ENCODE results near the gene SFT2D1.

Gene SFT2D1

DNA sequence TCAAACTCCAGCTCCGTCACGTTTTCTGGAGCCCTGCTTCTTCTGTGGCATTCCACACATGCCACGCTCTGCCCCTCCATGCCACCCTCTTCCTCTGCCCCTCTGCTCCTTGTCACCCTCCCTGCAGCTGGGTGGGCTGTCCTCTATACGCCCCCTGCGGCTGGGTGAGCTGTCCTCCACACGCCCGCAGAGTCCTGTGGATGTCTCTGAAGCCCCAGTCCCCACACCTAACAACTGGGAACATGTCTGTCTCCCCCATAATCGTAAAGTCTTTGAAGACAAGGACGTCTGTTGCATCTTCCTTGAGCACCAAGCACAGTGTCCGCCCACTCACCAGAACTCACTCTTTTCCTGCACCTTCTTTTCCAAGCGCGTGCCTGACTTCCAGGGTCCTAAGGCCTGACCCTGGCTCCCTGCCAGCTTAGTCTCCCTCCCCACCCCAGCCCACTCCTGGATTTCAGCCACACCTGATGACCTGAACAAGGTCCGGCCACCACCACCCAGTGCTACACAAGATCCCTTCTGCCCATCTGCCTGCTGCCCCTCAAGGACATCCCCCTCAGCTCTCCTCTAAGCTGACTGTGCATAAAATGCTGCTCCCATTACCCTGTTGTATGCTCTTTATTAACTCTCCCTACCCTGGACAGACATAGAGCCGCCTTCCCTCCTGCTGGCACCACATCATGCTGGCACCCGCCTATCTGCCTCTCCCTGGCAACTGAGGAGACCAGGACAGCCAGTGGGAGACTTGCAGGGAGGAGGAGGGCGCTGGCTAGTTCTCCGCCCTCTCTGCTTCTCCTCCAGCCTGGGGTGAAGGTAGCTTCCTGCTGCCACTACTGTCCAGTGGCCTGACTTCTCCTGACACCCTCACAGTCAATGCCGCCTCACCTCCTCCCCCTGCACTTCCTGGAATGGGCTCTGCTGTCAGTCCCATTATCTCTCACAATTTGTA, 23.4 kb downstream of the SFT2D1 start:
- Histone ChIP-seq H3K36me3 (ENCODE audit: control insufficient read depth in 5 of 5, insufficient read depth in 5 of 5, low read length in 5 of 5) (peaks cover 20 to 43% (median 30%) of the 10 kb centered on the region in 5 donors), H3K27ac (ENCODE audit: low read depth, low read length) (no peak overlapping the region), H3K27me3 (ENCODE audit: control insufficient read depth in 5 of 5, insufficient read depth in 4 of 5, low read length in 5 of 5) (no peaks in the 10 kb centered on the region), H3K4me1 (ENCODE audit: control insufficient read depth in 5 of 5, insufficient read depth in 5 of 5, low read length in 5 of 5) (no peaks in the 10 kb centered on the region), H3K4me3 (ENCODE audit: low read depth in 1 of 5, low read length in 5 of 5) (no peak overlapping the region), H3K9me3 (ENCODE audit: control insufficient read depth in 5 of 5, low read length in 5 of 5) (no peaks in the 10 kb centered on the region), H3K9ac (ENCODE audit: low read length in 5 of 5) (no peak overlapping the region)

DNA sequence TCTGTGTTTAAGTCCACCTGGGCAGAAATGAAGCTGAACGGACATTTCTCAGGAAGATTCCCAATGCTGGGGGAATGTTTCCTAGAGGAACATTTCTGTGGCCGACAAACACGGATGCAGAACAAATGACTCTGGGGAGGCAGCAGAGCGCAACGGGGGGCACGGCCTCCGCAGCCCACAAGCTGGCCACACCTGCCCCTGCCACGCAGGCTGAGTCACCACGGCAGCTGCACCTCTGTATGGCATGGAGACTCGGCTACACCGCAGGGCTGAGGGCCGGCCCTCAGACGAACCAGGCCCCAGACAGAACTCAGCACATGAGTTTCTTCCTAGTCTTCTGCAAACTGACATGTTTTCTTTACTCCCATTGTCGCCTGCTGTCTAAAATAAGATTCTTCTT, 24.1 kb downstream of the SFT2D1 start:
- H3K9ac ChIP-seq (ENCODE audit: low read length in 5 of 5) = no peak overlapping the region
- no peak overlapping the region for H3K27ac ChIP-seq (ENCODE audit: low read depth, low read length)
- H3K27me3 ChIP-seq (ENCODE audit: control insufficient read depth in 5 of 5, insufficient read depth in 4 of 5, low read length in 5 of 5) = no peaks in the 10 kb centered on the region
- H3K4me3 ChIP-seq (ENCODE audit: low read depth in 1 of 5, low read length in 5 of 5) = no peak overlapping the region
- H3K4me1 ChIP-seq (ENCODE audit: control insufficient read depth in 5 of 5, insufficient read depth in 5 of 5, low read length in 5 of 5) = no peaks in the 10 kb centered on the region
- no peaks in the 10 kb centered on the region for H3K9me3 ChIP-seq (ENCODE audit: control insufficient read depth in 5 of 5, low read length in 5 of 5)
- peaks cover 16 to 36% (median 26%) of the 10 kb centered on the region in 5 donors for H3K36me3 ChIP-seq (ENCODE audit: control insufficient read depth in 5 of 5, insufficient read depth in 5 of 5, low read length in 5 of 5)

DNA sequence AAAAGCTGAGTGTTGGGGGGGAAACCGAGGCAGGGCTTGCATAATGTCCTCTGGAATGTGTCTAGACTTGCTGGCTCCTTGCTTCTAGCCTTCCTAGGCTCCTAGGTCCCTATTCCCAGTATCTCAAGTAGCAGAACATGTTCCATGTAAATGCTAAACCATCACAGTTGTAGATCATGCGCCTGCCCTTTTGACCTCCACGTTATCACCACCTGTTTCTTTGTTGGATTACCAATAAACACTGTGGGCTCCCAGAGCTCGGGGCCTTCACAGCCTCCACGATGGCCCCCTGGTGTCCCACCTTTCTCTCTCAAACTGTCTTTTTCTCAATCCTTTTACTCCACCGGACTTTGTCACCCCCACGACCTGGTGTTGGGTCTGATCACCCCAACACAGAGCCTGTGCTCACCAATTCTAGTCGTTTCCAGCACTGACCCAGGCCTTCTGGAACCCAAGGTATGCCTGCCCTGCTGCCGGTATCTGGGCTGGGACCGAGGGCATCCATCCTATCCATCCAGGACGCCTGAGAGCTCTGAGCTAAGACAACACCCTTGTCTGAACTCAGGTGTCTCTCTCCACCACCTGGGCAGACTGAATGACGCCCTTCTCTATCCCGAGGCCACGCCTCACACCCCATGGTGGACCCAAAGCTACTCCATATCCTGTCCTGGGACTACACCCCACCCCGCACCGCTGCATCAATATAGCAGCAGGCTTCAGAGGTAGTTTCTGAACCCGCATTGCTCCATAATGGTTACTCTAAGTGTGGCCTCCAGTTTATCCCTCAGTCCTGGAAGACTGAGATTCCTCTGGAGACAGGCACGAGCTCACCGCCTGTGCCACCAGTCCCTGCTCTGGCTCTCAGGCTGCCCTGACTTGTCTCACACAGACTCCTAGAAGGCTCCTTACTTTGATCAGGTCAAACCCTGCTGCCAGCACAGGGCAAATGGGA, 24.8 kb downstream of the SFT2D1 start:
- no peaks in the 10 kb centered on the region for H3K4me1 ChIP-seq (ENCODE audit: control insufficient read depth in 5 of 5, insufficient read depth in 5 of 5, low read length in 5 of 5)
- no peaks in the 10 kb centered on the region for H3K9me3 ChIP-seq (ENCODE audit: control insufficient read depth in 5 of 5, low read length in 5 of 5)
- no peaks in the 10 kb centered on the region for H3K27me3 ChIP-seq (ENCODE audit: control insufficient read depth in 5 of 5, insufficient read depth in 4 of 5, low read length in 5 of 5)
- no peak overlapping the region for H3K27ac ChIP-seq (ENCODE audit: low read depth, low read length)
- H3K9ac ChIP-seq (ENCODE audit: low read length in 5 of 5) = no peak overlapping the region
- H3K4me3 ChIP-seq (ENCODE audit: low read depth in 1 of 5, low read length in 5 of 5) = no peak overlapping the region
- H3K36me3 ChIP-seq (ENCODE audit: control insufficient read depth in 5 of 5, insufficient read depth in 5 of 5, low read length in 5 of 5) = peaks cover 10 to 29% (median 20%) of the 10 kb centered on the region in 5 donors

DNA sequence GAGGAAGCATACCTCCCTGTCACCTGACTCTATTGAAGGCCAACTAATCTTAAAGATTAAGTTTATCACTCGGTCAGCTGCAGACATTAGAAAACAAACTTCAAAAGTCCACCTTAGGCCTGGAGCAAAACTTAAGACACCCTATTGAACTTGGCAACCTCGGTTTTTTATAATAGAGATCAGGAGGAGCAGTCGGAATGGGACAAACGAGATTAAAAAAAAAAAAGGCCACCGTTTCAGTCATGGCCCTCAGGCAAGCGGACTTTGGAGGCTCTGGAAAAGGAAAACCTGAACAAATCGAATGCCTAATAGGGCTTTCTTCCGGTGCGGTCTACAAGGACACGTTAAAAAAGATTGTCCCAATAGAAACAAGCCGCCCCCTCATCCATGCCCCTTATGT, 26.9 kb downstream of the SFT2D1 start:
- H3K27ac ChIP-seq (ENCODE audit: low read depth, low read length) = no peak overlapping the region
- H3K9me3 ChIP-seq (ENCODE audit: control insufficient read depth in 5 of 5, low read length in 5 of 5) = no peaks in the 10 kb centered on the region
- no peak overlapping the region for H3K4me3 ChIP-seq (ENCODE audit: low read depth in 1 of 5, low read length in 5 of 5)
- H3K9ac ChIP-seq (ENCODE audit: low read length in 5 of 5) = no peak overlapping the region
- no peaks in the 10 kb centered on the region for H3K27me3 ChIP-seq (ENCODE audit: control insufficient read depth in 5 of 5, insufficient read depth in 4 of 5, low read length in 5 of 5)
- H3K36me3 ChIP-seq (ENCODE audit: control insufficient read depth in 5 of 5, insufficient read depth in 5 of 5, low read length in 5 of 5) = peaks cover 6 to 14% (median 13%) of the 10 kb centered on the region in 5 donors
- H3K4me1 ChIP-seq (ENCODE audit: control insufficient read depth in 5 of 5, insufficient read depth in 5 of 5, low read length in 5 of 5) = no peaks in the 10 kb centered on the region

DNA sequence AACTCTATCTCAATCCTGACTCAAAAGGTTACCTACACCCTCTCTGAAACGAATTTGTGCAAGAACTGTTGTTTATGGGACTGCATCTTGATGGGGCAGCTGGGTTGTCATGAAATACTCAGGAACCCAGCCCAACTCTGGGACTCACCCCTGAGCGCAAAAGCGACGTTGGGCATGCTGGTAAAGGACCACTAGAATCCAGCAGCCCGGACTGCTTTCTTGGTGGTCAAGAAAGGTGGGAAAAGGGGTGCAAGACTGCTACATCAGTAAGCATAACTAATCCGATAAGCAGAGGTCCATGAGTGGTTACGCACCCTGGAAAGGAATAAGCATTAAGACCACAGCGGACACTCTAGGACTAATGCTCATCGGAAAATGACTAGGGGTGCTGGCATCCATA, 27.9 kb downstream of the SFT2D1 start:
- Histone ChIP-seq H3K36me3 (ENCODE audit: control insufficient read depth in 5 of 5, insufficient read depth in 5 of 5, low read length in 5 of 5) (peaks cover 0 to 13% (median 9%) of the 10 kb centered on the region in 5 donors), H3K9me3 (ENCODE audit: control insufficient read depth in 5 of 5, low read length in 5 of 5) (no peaks in the 10 kb centered on the region), H3K9ac (ENCODE audit: low read length in 5 of 5) (no peak overlapping the region), H3K4me1 (ENCODE audit: control insufficient read depth in 5 of 5, insufficient read depth in 5 of 5, low read length in 5 of 5) (no peaks in the 10 kb centered on the region), H3K27me3 (ENCODE audit: control insufficient read depth in 5 of 5, insufficient read depth in 4 of 5, low read length in 5 of 5) (peaks cover under 1% of the 10 kb centered on the region in 5 donors), H3K27ac (ENCODE audit: low read depth, low read length) (no peak overlapping the region), H3K4me3 (ENCODE audit: low read depth in 1 of 5, low read length in 5 of 5) (no peak overlapping the region)

DNA sequence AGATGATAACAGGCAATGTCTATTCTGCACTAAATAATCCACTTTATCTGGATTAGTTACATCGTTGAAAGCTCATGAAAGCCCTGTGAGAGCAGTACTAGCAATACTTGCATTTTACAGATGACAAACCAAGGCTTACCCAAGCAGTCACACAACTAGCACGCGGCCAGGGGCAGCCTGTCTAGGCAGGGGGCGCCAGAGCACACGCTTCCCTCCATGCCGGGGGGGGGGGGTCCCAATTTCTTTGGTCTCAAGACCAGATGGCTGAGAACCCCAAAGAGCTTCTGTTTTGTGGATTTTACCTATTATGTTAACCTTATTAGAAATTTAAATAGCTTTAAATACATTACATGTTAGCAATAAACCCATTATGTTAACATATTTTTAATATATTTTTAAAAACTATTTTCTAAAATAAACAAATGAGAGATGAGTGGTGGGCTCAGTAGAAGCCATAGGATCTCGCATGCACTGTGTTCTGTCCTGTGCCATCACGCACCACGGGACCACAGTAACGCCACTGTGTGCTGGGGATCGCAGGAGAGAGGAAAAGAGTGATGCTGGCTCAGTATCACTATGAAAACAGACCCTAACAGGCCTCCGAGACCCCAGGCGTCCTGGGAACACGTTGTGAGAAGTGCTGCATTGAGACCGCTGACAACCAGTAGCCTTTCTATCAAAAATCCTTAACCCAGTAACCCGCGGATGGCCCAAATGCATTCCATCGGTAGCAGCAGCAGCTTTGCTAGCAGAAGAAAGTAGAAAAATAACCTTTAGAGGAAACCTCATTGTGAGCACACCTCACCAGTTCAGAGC, 28.9 kb downstream of the SFT2D1 start:
- peaks cover 0 to 4% (median 0%) of the 10 kb centered on the region in 5 donors for H3K36me3 ChIP-seq (ENCODE audit: control insufficient read depth in 5 of 5, insufficient read depth in 5 of 5, low read length in 5 of 5)
- no peak overlapping the region for H3K9ac ChIP-seq (ENCODE audit: low read length in 5 of 5)
- H3K27me3 ChIP-seq (ENCODE audit: control insufficient read depth in 5 of 5, insufficient read depth in 4 of 5, low read length in 5 of 5) = peaks cover 6 to 9% (median 7%) of the 10 kb centered on the region in 5 donors
- peaks cover 0 to 3% (median 3%) of the 10 kb centered on the region in 5 donors for H3K4me1 ChIP-seq (ENCODE audit: control insufficient read depth in 5 of 5, insufficient read depth in 5 of 5, low read length in 5 of 5)
- no peak overlapping the region for H3K4me3 ChIP-seq (ENCODE audit: low read depth in 1 of 5, low read length in 5 of 5)
- H3K27ac ChIP-seq (ENCODE audit: low read depth, low read length) = no peak overlapping the region
- no peaks in the 10 kb centered on the region for H3K9me3 ChIP-seq (ENCODE audit: control insufficient read depth in 5 of 5, low read length in 5 of 5)

DNA sequence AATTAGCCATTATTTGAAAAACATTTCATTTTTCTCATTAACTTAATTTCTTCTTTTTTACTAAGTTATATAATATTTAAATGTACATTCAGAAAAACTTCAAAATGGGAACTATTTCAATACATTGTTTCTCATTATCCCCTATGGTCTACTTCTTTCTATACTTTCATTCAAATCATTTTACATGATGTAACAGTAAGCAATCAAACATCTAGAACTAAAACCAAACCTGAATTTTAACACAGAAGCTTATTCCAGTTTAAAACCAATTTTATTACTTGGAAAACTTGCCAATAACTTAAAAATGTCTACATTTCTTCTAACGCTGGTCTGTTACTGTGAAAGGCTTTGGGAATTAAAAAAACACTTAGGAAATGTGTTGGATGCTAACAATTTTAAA, 29.5 kb downstream of the SFT2D1 start:
- peaks cover 0 to 9% (median 7%) of the 10 kb centered on the region in 5 donors for H3K4me1 ChIP-seq (ENCODE audit: control insufficient read depth in 5 of 5, insufficient read depth in 5 of 5, low read length in 5 of 5)
- H3K27me3 ChIP-seq (ENCODE audit: control insufficient read depth in 5 of 5, insufficient read depth in 4 of 5, low read length in 5 of 5) = peaks cover 6 to 11% (median 7%) of the 10 kb centered on the region in 5 donors
- no peaks in the 10 kb centered on the region for H3K36me3 ChIP-seq (ENCODE audit: control insufficient read depth in 5 of 5, insufficient read depth in 5 of 5, low read length in 5 of 5)
- H3K9me3 ChIP-seq (ENCODE audit: control insufficient read depth in 5 of 5, low read length in 5 of 5) = no peaks in the 10 kb centered on the region
- no peak overlapping the region for H3K27ac ChIP-seq (ENCODE audit: low read depth, low read length)
- no peak overlapping the region for H3K4me3 ChIP-seq (ENCODE audit: low read depth in 1 of 5, low read length in 5 of 5)
- no peak overlapping the region for H3K9ac ChIP-seq (ENCODE audit: low read length in 5 of 5)

DNA sequence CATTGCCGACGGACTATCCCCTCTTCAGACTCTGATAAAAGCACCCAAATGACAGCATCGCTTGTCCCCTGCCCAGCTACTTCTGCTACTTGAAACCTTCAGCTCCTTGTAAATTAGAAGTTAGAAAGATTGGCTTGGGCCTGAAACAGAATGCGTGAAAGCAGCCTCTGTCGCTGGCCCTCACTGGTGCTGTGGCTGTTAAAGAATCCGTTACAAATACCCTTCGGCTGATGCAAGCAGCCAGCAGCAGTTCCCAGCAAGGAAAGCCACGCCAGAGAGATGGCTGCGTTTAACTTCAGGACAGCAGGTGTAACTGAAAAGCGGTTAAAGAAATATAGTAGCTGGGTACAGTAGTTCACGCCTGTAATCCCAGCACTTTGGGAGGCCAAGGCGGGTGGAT, 31.7 kb downstream of the SFT2D1 start:
- Histone ChIP-seq H3K27me3 (ENCODE audit: control insufficient read depth in 5 of 5, insufficient read depth in 4 of 5, low read length in 5 of 5) (peaks cover 7 to 23% (median 18%) of the 10 kb centered on the region in 5 donors), H3K4me1 (ENCODE audit: control insufficient read depth in 5 of 5, insufficient read depth in 5 of 5, low read length in 5 of 5) (peaks cover 0 to 24% (median 21%) of the 10 kb centered on the region in 5 donors), H3K36me3 (ENCODE audit: control insufficient read depth in 5 of 5, insufficient read depth in 5 of 5, low read length in 5 of 5) (no peaks in the 10 kb centered on the region), H3K9ac (ENCODE audit: low read length in 5 of 5) (no peak overlapping the region), H3K4me3 (ENCODE audit: low read depth in 1 of 5, low read length in 5 of 5) (no peak overlapping the region), H3K27ac (ENCODE audit: low read depth, low read length) (no peak overlapping the region), H3K9me3 (ENCODE audit: control insufficient read depth in 5 of 5, low read length in 5 of 5) (no peaks in the 10 kb centered on the region)

DNA sequence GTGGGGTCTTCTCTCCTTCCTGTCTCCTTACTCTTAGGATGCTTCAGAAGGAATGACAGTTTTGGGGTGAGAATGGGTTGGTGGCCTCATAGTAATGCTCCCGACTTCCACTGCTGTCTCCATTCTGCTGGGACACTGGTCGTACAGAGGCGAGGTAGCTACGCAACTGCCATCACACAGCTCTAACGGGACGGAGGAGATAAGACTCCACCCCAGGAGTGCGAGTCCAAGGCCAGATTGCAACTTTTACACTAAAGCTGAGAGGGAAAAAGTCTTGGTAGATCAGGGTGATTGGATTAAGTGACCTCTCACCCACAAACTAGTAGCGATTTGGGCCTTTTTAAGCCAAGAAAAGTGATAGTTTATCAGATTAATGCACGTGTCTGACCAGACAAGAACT, 32.4 kb downstream of the SFT2D1 start:
- Histone ChIP-seq H3K9ac (ENCODE audit: low read length in 5 of 5) (no peak overlapping the region), H3K27me3 (ENCODE audit: control insufficient read depth in 5 of 5, insufficient read depth in 4 of 5, low read length in 5 of 5) (peaks cover 7 to 28% (median 22%) of the 10 kb centered on the region in 5 donors), H3K9me3 (ENCODE audit: control insufficient read depth in 5 of 5, low read length in 5 of 5) (no peaks in the 10 kb centered on the region), H3K36me3 (ENCODE audit: control insufficient read depth in 5 of 5, insufficient read depth in 5 of 5, low read length in 5 of 5) (no peaks in the 10 kb centered on the region), H3K4me3 (ENCODE audit: low read depth in 1 of 5, low read length in 5 of 5) (no peak overlapping the region), H3K4me1 (ENCODE audit: control insufficient read depth in 5 of 5, insufficient read depth in 5 of 5, low read length in 5 of 5) (peaks cover 0 to 25% (median 21%) of the 10 kb centered on the region in 5 donors), H3K27ac (ENCODE audit: low read depth, low read length) (no peak overlapping the region)

All from subcutaneous abdominal adipose tissue (tissue), 5 donors.